22Rv1 (cell line): ENCODE measurements around the gene PDIA5.

Experiments
- H3K27ac ChIP-seq: fragments of 450-650 bp; 2 replicates; pipeline ENCODE4 v1.5.1; 2017
- ZFX ChIP-seq: fragments of 450-650 bp; IDR thresholded peaks from 2 replicates; pipeline ENCODE4 v1.6.1; 2017; ENCODE audit warnings: antibody characterized with exemption, borderline replicate concordance
- TF ChIP-seq, protein P1 (sequence below): fragments of 450-650 bp; IDR thresholded peaks from 2 replicates; pipeline ENCODE4 v1.5.1; 2017; ENCODE audit warnings: mild to moderate bottlenecking

The PDIA5 gene

DNA sequence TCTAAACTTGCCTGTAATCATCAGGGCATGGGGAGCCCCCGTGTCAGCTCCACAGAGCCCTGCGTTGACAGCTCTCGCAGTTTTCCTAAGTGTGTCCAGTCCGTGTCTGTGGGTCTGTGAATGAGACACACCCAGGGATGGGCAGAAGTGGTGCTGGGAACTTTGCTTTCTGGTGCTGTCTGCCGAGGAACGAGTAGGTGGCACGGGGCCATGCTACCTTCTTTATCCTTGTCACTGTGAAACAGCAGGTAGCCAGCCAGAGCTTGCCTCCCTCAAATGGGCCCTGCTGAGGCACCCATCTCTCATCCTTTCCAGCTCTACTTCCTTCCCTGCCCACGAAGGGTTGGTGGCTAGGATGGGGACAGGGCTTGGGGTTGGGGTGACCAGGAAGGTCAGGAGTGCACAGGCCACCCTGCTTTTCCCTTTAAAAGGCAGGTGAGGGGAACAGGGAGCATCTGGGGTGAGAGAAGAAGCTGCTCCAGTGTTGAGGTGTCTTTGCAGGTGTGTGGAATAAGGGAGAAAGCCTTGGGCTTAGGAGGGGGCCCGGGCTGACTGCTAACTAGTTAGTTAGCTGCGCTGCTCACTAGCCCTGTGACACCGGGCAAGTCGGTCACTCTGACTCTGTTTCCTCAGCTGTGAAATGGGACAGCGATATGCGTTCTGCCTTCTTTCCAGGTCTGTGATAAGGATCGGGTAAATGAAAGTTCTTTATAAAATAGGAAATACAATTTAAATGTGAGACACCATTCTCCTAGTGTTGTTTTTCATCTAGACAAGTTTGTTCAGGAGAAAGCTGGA is 27.9 kb downstream of the PDIA5 start:
- no peak overlapping the region for H3K27ac ChIP-seq
- TF ChIP-seq, protein P1, sequence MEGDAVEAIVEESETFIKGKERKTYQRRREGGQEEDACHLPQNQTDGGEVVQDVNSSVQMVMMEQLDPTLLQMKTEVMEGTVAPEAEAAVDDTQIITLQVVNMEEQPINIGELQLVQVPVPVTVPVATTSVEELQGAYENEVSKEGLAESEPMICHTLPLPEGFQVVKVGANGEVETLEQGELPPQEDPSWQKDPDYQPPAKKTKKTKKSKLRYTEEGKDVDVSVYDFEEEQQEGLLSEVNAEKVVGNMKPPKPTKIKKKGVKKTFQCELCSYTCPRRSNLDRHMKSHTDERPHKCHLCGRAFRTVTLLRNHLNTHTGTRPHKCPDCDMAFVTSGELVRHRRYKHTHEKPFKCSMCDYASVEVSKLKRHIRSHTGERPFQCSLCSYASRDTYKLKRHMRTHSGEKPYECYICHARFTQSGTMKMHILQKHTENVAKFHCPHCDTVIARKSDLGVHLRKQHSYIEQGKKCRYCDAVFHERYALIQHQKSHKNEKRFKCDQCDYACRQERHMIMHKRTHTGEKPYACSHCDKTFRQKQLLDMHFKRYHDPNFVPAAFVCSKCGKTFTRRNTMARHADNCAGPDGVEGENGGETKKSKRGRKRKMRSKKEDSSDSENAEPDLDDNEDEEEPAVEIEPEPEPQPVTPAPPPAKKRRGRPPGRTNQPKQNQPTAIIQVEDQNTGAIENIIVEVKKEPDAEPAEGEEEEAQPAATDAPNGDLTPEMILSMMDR: no peak
- TF ChIP-seq ZFX: no peak

DNA sequence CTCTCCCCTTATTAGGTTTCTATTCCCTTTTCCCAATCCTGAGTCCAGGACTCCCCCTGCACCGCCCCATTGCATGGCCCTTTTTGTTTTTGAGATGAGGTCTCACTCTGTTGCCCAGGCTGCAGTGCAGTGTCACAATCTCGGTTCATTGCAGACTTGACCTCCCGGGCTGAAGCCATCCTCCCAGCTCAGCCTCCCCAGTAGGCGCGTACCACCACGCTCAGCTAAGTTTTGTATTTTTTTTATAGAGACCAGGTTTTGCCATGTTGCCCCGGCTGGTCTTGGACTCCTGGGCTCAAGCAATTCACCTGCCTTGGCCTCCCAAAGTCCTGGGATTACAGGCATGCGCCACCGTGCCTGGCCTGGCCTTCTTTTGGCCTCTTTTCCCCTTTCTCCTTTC is 29.3 kb downstream of the PDIA5 start:
- no peak for TF ChIP-seq ZFX
- TF ChIP-seq, protein P1: no peak
- no peak overlapping the region for H3K27ac ChIP-seq

DNA sequence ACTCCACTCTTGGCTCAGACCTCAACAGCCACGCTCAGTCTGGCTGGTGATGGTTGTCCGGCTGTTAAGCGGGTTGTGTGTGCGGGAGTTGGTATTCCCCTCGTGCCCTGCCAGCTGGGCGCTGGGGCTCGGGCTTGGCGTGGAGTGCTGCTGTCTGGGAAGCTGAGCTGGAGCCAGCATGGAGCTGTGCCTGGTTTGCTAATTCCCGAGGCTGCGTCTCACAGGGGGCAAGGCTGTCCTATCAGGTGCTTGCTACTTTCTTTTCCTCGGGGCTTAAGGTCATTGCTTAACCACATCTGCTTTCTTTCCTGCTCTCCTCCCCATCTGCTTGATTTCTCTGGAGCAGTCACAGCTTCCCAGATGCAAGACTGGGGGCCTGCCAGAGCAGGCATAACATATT is 29.9 kb downstream of the PDIA5 start:
- TF ChIP-seq, protein P1: no peak
- no peak for TF ChIP-seq ZFX
- H3K27ac ChIP-seq: no peak overlapping the region

DNA sequence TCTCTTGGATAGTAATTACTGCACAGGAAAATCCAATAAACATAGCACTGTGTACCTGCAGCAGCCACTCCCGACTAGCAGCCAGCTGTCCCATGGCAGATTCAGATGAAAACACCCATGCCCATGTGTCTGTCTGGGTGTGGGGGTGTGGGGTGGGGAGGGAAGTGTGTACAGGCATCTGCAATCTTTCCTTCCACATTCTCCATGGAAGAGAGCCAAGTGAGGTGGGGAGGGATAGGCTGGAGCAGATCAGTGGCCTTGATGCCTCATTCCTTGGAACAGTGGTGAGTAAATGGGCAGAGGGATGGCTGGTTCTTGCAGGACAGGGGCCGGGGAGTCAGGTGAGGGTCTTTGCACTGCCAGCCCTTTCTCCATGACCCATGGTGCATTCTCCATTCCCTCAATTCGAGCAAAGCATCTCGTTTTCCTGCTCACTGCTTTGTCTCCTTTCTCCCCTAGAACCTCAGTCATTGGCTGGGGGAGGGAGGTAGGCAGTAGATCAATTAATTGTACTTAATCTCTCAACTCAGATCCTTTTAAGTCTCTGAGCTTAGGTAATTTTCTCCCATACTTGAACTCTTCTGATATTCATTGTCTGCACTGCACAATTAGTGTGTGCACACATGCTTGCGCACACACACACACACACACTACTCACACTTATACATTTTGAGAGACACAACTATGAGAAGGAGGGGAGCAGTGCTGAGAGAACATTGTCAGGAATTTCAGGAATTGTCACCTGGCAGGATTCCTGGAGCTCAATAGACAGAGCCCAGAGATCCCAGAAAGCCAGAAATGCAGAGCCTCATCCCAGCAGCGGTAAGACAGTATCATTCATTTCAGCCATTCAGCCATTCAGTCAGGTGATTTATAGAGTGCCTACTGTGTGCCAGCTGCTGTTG is 31.9 kb downstream of the PDIA5 start:
- TF ChIP-seq ZFX: no peak
- TF ChIP-seq, protein P1: no peak
- no peak overlapping the region for H3K27ac ChIP-seq

DNA sequence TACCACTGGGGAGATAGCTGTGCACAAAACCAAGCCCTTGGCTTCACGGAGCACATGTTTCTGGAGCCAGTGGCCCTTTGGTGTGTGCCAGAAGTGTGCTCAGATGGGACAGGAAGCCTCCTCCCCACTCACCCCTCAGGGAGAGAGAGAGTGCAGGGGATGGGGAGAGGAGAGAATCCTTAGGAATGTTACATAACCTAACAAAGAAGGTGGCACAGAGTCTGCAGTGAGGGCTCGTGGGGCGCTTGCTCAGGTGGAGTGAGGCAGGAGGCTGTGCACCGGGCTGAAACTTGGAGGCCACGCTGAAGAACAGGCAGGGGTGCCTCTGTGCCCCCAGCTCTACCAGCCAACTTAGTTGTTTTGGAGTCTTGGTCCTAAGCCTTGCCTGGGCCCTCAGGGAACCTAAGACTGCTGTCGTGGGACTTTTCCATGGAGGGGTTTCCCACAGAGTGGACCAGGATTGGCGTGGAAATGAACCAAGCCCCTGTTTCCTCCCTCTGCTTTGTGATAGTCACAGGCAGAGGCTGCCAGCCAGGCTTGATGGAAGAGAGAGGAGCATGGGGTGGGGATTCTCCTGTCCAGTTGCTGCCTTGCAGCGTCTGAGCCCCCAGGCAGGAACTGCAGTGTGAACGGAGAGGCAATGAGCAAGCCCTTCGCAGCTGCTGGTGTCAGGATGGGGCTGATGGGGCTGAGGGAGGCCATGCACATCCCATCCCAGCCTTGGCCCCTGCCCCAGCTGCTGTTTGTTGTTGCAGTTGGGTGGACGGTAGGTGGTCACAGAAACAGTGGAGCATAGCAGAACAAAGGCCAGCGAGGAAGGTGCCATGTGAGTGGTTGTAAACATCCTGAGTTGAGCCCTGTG is 32.7 kb downstream of the PDIA5 start:
- H3K27ac ChIP-seq: no peak overlapping the region
- no peak for TF ChIP-seq ZFX
- TF ChIP-seq, protein P1: no peak

DNA sequence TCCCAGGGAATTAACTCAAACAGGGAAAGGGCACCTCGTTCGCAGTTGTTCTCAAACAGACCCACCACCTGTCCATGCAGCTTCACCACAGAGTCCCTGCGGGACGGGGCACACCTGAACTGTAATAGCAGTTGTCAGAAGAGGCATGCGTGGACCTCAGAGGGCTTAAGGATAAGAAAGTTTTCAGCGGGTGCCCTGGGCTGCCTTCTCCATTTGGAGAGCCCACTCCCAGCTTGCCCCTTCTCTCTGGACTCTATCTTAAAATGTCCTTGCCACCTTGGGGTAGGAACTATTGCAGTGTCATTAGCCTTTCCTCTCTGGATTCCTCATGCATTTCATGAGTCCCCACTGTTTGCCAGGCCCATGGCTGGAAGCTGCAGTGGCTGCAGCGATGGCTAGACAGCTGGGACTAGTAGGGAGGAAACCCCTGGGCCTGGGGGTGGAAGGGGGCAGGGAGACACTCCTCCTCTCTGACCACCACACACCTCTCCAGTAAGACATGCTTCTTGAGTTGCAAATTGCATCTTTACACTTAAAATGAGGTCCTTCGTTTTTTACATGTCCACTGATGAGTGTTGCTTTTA is 33.5 kb downstream of the PDIA5 start:
- TF ChIP-seq ZFX: no peak
- TF ChIP-seq, protein P1: no peak
- no peak overlapping the region for H3K27ac ChIP-seq
